K562 (cell line): ENCODE measurements around the gene TIMM50. TPM values are rescaled to one million over a fixed set of nuclear protein-coding genes. Genes with fewer than 3 reads are reported as not detected.
A peak's percentile ranks its signal among the peaks of the same experiment; 100 is the strongest.

Source experiments
- BRF1 ChIP-seq: IDR thresholded peaks from 3 replicates; pipeline ENCODE4 v1.6.1; 2011; ENCODE audit warnings: borderline replicate concordance, mild to moderate bottlenecking; ENCODE audit not compliant: insufficient read length; ENCODE audit errors: extremely low read depth
- CXXC5 ChIP-seq: fragments of 250-450 bp; sonication (Bioruptor Pico); IDR thresholded peaks from 2 replicates; pipeline ENCODE4 v1.8.0; 2022; ENCODE audit warnings: inconsistent platforms, mild to moderate bottlenecking, moderate library complexity
- FIP1L1 ChIP-seq: fragments of 200-400 bp; formaldehyde crosslinking; IDR thresholded peaks from 2 replicates; pipeline ENCODE4 v1.6.1; 2018; ENCODE audit warnings: mild to moderate bottlenecking, low read depth, low read length; ENCODE audit not compliant: poor library complexity, severe bottlenecking
- HMG20B ChIP-seq: fragments of 250-450 bp; sonication (Bioruptor Pico); IDR thresholded peaks from 2 replicates; pipeline ENCODE4 v1.5.0; 2021; ENCODE audit warnings: mild to moderate bottlenecking
- KDM2B ChIP-seq: fragments of 250-450 bp; sonication (Bioruptor Pico); IDR thresholded peaks from 2 replicates; pipeline ENCODE4 v1.8.0; 2021; ENCODE audit warnings: mild to moderate bottlenecking, moderate library complexity
- MCM2 ChIP-seq: fragments of 450-650 bp; IDR thresholded peaks from 2 replicates; pipeline ENCODE4 v1.6.1; 2017; ENCODE audit warnings: low read depth, mild to moderate bottlenecking
- MECOM ChIP-seq: fragments of 250-450 bp; sonication (Bioruptor Pico); IDR thresholded peaks from 2 replicates; pipeline ENCODE4 v1.8.0; 2022; ENCODE audit warnings: inconsistent platforms
- MTA3 ChIP-seq: fragments of 450-650 bp; formaldehyde crosslinking; IDR thresholded peaks from 2 replicates; pipeline ENCODE4 v1.6.1; 2017; ENCODE audit warnings: mild to moderate bottlenecking, borderline replicate concordance
- MYC ChIP-seq, 2 experiments: fragments of 250-450 bp in 1 of 2; sonication (Bioruptor Pico) in 1 of 2; IDR thresholded peaks; 2 replicates each; pipeline versions ENCODE4 v1.5.1 to v1.6.1; 2012 to 2021; ENCODE audit warnings: low read depth in 2 of 2, borderline replicate concordance in 1 of 2, improper control_type of control experiment in 1 of 2, low read length in 1 of 2, mild to moderate bottlenecking in 1 of 2, moderate library complexity in 1 of 2
- NFXL1 ChIP-seq: fragments of 450-650 bp; formaldehyde crosslinking; IDR thresholded peaks from 2 replicates; pipeline ENCODE4 v1.4.0; 2021; ENCODE audit warnings: mild to moderate bottlenecking
- NR2C2 ChIP-seq, 2 experiments: fragments of 200-800 bp in 1 of 2; sonication (Bioruptor generic) in 1 of 2; sonication (generic) in 1 of 2; formaldehyde crosslinking in 1 of 2; IDR thresholded peaks; 2 replicates each; pipeline versions ENCODE4 v1.6.1 to v1.8.0; 2016 to 2022; ENCODE audit warnings: mild to moderate bottlenecking in 1 of 2, missing compliant biosample characterization in 1 of 2, missing genetic modification characterization in 1 of 2, missing genetic modification reagents in 1 of 2
- NR4A1 ChIP-seq, 2 experiments: fragments of 250-450 bp in 1 of 2; fragments of 450-650 bp in 1 of 2; sonication (Bioruptor Pico) in 1 of 2; IDR thresholded peaks; 2 replicates each; pipeline versions ENCODE4 v1.4.0 to v1.6.1; 2016 to 2020; ENCODE audit warnings: mild to moderate bottlenecking in 2 of 2, missing compliant biosample characterization in 1 of 2, missing genetic modification characterization in 1 of 2, moderate library complexity in 1 of 2
- RAD51 ChIP-seq: fragments of 450-650 bp; IDR thresholded peaks from 2 replicates; pipeline ENCODE4 v1.7.1; 2016; ENCODE audit warnings: low read depth, mild to moderate bottlenecking, borderline replicate concordance
- RFX1 ChIP-seq: fragments of 450-650 bp; IDR thresholded peaks from 2 replicates; pipeline ENCODE4 v1.6.1; 2016; ENCODE audit warnings: mild to moderate bottlenecking, moderate library complexity
- SAFB ChIP-seq: fragments of 200-400 bp; formaldehyde crosslinking; IDR thresholded peaks from 2 replicates; pipeline ENCODE4 v1.6.1; 2017; ENCODE audit warnings: low read depth, low read length, borderline replicate concordance
- SMARCA4 ChIP-seq: fragments of 450-650 bp; IDR thresholded peaks from 2 replicates; pipeline ENCODE4 v1.6.1; 2016
- TAF1 ChIP-seq: IDR thresholded peaks from 2 replicates; pipeline ENCODE4 v1.6.1; 2011; ENCODE audit warnings: mild to moderate bottlenecking, low read length, moderate library complexity; ENCODE audit not compliant: insufficient read depth, control insufficient read depth, severe bottlenecking; ENCODE audit errors: extremely low read depth
- TOE1 ChIP-seq, 2 experiments: fragments of 450-650 bp in 1 of 2; sonication (generic) in 1 of 2; formaldehyde crosslinking in 1 of 2; IDR thresholded peaks; 2 replicates each; pipeline versions ENCODE4 v1.7.1 to v1.8.0; 2016 to 2022; ENCODE audit warnings: borderline replicate concordance in 2 of 2, mild to moderate bottlenecking in 2 of 2, antibody characterized with exemption in 1 of 2, inconsistent platforms in 1 of 2, low read depth in 1 of 2, missing genetic modification reagents in 1 of 2, moderate library complexity in 1 of 2
- XRCC4 ChIP-seq: IDR thresholded peaks from one replicate; pipeline ENCODE4 v1.6.1; 2011; ENCODE audit not compliant: insufficient read depth, insufficient read length; ENCODE audit errors: extremely low read depth
- ZNF197 ChIP-seq: fragments of 200-800 bp; sonication (Bioruptor generic); IDR thresholded peaks from 2 replicates; pipeline ENCODE4 v1.6.1; 2016; ENCODE audit warnings: low read depth, missing genetic modification characterization, missing compliant biosample characterization
- ZNF24 ChIP-seq: fragments of 450-650 bp; IDR thresholded peaks from 2 replicates; pipeline ENCODE4 v1.6.1; 2016
- ZNF354B ChIP-seq: fragments of 250-450 bp; sonication (Bioruptor Pico); IDR thresholded peaks from 2 replicates; pipeline ENCODE4 v1.4.0; 2020
- ZNF436 ChIP-seq: fragments of 250-450, 450-650 bp; sonication (Bioruptor Pico); formaldehyde crosslinking; IDR thresholded peaks from 2 replicates; pipeline ENCODE4 v1.7.0; 2020; ENCODE audit warnings: mild to moderate bottlenecking
- ZNF586 ChIP-seq: fragments of 450-650 bp; formaldehyde crosslinking; conservative IDR thresholded peaks from 2 replicates; pipeline ENCODE4 v1.4.0; 2020; ENCODE audit warnings: mild to moderate bottlenecking, moderate library complexity
- ZNF668 ChIP-seq: fragments of 250-450 bp; sonication (Bioruptor Pico); IDR thresholded peaks from 2 replicates; pipeline ENCODE4 v1.8.0; 2022; ENCODE audit warnings: mild to moderate bottlenecking, inconsistent platforms
- ZNF740 ChIP-seq, 3 experiments: fragments of 200-800 bp in 1 of 3; sonication (Bioruptor generic) in 1 of 3; sonication (generic) in 1 of 3; formaldehyde crosslinking in 1 of 3; IDR thresholded peaks; 2 replicates each; pipeline versions ENCODE4 v1.6.1 to v1.8.0; 2016 to 2022; ENCODE audit warnings: mild to moderate bottlenecking in 2 of 3, missing compliant biosample characterization in 2 of 3, missing genetic modification characterization in 2 of 3, missing genetic modification reagents in 1 of 3
- ZNF764 ChIP-seq: fragments of 250-450 bp; sonication (Bioruptor Pico); IDR thresholded peaks from 2 replicates; pipeline ENCODE4 v1.4.0; 2020; ENCODE audit warnings: low read depth, mild to moderate bottlenecking, moderate library complexity
- polyA plus RNA-seq, 8 experiments: library from polyadenylated mRNA; depleted of rRNA in 4 of 8; stranded (reverse) in 5 of 8; unstranded in 3 of 8; fragments of >200 nt; fragmentation: Nextera tagmentation in 2 of 8; fragmentation: Illumina TruSeq in 1 of 8; extraction: Ambion mirVana in 2 of 8; extraction: Trizol in 1 of 8; gene quantifications; 2 replicates each; pipeline versions ENCODE4 v1.2.1 to v1.2.3, GENCODE V29; 2011 to 2014; ENCODE audit warnings: inconsistent platforms in 1 of 8, missing spikeins in 1 of 8
- total RNA-seq, 7 experiments: library from RNA; depleted of rRNA in 6 of 7; stranded (reverse); fragments of >200 nt in 6 of 7; fragmentation: Illumina TruSeq in 2 of 7; extraction: Trizol in 2 of 7; gene quantifications; 2 replicates each; pipeline versions ENCODE4 v1.2.1 to v1.2.3, GENCODE V29; 2011 to 2021; ENCODE audit warnings: low replicate concordance in 1 of 7

Gene TIMM50
- total and polyA plus RNA-seq, 9 of the 15 experiments (the other 6 are each of a cell fraction or from before 2014, with no cell fraction given) = 28.3 to 221 (median 170) TPM

DNA sequence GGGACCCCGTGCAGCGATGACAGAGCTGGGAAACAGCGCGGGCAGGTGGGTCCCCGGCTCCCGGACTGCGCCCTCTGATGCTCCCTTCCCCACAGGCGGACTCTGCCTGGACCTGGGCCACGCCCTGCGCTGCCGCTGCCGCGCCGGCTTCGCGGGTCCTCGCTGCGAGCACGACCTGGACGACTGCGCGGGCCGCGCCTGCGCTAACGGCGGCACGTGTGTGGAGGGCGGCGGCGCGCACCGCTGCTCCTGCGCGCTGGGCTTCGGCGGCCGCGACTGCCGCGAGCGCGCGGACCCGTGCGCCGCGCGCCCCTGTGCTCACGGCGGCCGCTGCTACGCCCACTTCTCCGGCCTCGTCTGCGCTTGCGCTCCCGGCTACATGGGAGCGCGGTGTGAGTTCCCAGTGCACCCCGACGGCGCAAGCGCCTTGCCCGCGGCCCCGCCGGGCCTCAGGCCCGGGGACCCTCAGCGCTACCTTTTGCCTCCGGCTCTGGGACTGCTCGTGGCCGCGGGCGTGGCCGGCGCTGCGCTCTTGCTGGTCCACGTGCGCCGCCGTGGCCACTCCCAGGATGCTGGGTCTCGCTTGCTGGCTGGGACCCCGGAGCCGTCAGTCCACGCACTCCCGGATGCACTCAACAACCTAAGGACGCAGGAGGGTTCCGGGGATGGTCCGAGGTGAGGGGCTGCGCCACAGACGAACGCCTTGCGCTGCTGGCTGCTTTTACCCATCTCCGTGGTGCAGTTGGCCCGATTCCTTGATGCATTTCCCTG is 26.5 kb downstream of the TIMM50 start (continued):
- no peak for TF ChIP-seq ZNF586 (CRISPR knock-in tag)
- TF ChIP-seq HMG20B (CRISPR knock-in tag) = no peak
- peak; percentile 63; the same call in 1 of the 2 replicates for TF ChIP-seq KDM2B (CRISPR knock-in tag)
- TF ChIP-seq CXXC5 (CRISPR knock-in tag) = peak; percentile 99
- no peak for TF ChIP-seq FIP1L1
- TF ChIP-seq ZNF24 = peak; percentile 40; the same call in 1 of the 2 replicates
- TF ChIP-seq MECOM (CRISPR knock-in tag) = no peak
- no peak for TF ChIP-seq TAF1
- no peak for TF ChIP-seq ZNF436 (CRISPR knock-in tag)
- no peak for TF ChIP-seq ZNF740 (CRISPR knock-in tag; IDR thresholded peaks at IDR 0.05)
- no peak for TF ChIP-seq ZNF740 (tag; IDR thresholded peaks at IDR 0.05)
- TF ChIP-seq MCM2 = no peak
- TF ChIP-seq TOE1 (IDR thresholded peaks at IDR 0.05; ENCODE audit: borderline replicate concordance) = no peak
- TF ChIP-seq TOE1 (CRISPR knock-in tag; IDR thresholded peaks at IDR 0.05; ENCODE audit: borderline replicate concordance, low read depth) = no peak; the same call in 1 of the 2 replicates
- TF ChIP-seq XRCC4 = no peak
- no peak for TF ChIP-seq NR4A1 (CRISPR knock-in tag; IDR thresholded peaks at IDR 0.05)
- TF ChIP-seq NR4A1 (tag; IDR thresholded peaks at IDR 0.05) = peak; percentile 57; the same call in 1 of the 2 replicates
- TF ChIP-seq RAD51 = no peak
- no peak for TF ChIP-seq NFXL1 (CRISPR knock-in tag)
- TF ChIP-seq BRF1 = no peak
- no peak for TF ChIP-seq SMARCA4
- TF ChIP-seq SAFB = peak; percentile 40; the same call in 1 of the 2 replicates
- TF ChIP-seq NR2C2 (CRISPR knock-in tag; IDR thresholded peaks at IDR 0.05) = 0 out of 2 replicates have a peak, but pooled peaks have one; percentile 40
- no peak for TF ChIP-seq NR2C2 (tag; IDR thresholded peaks at IDR 0.05)
- 0 out of 2 replicates have a peak, but pooled peaks have one; percentile 54 for TF ChIP-seq MTA3
- no peak for TF ChIP-seq ZNF668
- TF ChIP-seq RFX1 = no peak
- no peak for TF ChIP-seq ZNF764 (CRISPR knock-in tag)
- TF ChIP-seq ZNF354B (CRISPR knock-in tag) = no peak
- no peak for TF ChIP-seq ZNF197 (CRISPR knock-in tag)
- TF ChIP-seq MYC (IDR thresholded peaks at IDR 0.05; ENCODE audit: low read depth, low read length) = peak; percentile 73
- TF ChIP-seq MYC (CRISPR knock-in tag; IDR thresholded peaks at IDR 0.05; ENCODE audit: borderline replicate concordance, low read depth) = no peak
